IPS-NIHi11 (cell line): Measurements from ENCODE around the gene PLXNB2.

Source experiments
- DNase-seq: peaks from one replicate; pipeline ENCODE4 v3.0.0; 2012; ENCODE audit warnings: mixed read lengths, low spot score

Gene PLXNB2

DNA sequence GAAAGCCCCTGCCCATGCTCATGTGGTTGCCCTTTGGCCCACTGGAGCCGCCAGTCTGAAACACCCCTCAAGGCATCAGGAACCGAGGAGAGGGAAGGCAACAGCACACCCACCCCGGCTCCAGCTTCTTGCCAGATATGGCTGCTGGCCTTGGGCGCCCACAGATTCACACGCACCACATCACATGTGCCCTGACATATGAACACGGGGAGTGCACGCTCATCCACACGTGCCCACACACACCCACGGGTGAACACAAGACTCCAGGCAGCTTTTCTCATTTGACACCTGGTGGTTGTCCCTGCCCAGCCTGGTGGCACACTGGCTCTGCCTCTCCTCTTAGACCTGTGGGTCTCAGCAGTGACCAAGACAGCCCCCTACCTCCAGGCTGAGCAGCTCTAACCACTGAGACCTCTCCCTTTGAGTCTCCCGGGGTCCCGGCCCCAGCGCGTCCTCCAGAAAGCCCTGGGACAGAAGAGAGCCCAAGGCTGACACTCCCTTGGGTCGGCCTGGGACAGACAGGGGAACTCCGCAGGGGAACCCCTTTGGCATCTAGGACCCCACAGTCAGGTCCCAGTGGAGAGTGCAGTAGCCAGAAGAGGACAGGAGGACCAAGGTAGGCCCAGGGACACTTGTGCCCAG lies 43.2 kb downstream of the PLXNB2 start:
- DNase-seq = no peak

DNA sequence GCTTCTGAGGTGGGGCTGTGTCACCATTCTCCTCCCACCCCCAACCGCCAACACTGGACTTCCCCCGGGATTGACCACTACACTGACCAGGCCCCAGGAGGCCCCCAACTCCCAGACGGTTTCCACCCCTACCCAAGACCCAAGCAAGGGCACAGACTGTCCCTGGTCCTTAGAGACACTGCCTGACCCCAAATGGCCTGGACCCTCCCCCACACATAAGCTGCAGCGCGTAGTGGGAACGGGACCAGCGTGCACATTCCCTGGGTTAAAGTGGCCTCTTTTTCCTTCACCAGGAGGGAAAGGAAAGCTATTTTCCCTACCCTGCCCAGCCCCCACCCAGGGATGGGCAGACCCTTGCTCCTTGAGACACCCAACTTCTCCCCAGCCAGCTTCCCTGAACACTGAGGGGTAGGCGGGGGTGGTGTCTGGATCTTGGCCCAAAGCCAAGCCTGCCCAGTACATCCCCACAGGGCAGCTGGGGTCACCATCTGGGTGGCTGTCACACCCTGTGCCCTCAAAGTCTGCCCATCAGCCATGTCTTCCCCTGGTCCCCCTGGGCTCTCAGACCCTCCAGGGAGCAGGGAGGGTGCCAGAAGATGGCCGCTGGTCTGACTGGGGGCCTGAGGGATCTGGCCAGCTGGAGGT lies 44.4 kb downstream of the PLXNB2 start:
- DNase-seq = no peak

DNA sequence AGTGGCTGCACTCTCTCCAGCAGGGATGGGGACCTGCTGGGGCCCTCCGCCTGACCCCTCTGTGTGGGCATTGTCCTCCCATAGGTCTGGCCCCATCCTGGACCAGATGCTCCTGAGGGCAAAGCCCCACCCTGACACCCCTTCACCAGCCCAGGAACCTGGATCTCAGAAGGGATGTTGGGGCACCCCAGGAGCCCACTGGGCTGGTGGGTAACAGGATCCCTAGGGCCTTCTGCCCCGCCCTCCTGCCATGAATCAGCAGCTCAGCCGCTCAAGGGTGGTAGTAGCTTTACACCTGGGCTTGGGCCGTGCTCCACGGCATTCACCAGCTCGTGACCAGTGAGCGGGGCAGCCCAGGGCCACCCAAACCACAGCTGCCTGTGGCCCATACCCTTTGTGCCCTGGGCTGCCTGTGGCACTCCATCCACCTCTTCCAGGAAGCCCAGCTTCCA lies 45.0 kb downstream of the PLXNB2 start:
- no peak for DNase-seq

DNA sequence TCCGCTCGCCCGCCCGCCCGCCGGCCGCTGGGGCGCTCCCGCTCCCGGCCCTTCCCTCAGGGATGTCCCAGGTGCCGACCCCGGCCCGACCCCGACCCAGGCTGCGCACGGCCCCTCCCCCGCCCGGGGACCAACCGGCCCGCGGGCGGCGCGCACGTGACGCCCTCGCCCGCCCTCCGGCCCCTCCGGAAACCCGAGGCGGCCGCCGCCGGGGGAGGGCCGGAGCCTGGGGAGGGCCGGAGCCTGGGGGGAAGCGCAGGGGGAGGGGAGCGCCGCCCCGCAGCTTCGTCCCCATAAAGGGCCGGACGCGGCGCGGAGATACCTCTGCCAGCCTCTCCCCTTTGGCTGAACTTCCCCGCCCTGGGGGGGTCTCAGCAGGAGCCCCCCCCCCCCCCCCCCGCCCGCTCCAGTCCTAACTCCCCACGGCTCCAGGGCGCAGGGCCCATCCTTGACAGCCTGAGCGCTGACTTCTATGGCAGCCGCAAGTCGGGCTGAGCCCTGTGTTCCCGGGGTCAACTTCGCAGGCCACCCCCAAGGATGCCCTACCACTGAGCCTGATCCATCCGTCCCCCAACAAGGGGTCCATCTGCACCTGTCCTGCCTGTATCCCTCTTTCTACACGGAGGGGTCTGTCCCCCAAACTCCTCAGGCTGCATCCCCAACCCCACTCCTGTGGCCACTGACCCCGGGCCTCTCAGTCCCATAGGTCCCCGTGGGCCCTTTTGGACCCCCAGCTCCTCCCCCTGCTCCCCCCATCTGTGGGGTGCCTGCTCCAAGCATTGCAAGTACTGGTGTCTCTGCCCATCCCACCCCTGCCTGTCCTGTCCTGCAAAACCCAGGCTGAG lies 45.6 kb downstream of the PLXNB2 start, which contains the start of gene MAPK12:
Gene MAPK12, minus strand, starts transcription at position 69 of the 845 bp plus-strand sequence. CDS start 174 bp downstream, outside the sequence.
- DNase-seq = peak; percentile 93

DNA sequence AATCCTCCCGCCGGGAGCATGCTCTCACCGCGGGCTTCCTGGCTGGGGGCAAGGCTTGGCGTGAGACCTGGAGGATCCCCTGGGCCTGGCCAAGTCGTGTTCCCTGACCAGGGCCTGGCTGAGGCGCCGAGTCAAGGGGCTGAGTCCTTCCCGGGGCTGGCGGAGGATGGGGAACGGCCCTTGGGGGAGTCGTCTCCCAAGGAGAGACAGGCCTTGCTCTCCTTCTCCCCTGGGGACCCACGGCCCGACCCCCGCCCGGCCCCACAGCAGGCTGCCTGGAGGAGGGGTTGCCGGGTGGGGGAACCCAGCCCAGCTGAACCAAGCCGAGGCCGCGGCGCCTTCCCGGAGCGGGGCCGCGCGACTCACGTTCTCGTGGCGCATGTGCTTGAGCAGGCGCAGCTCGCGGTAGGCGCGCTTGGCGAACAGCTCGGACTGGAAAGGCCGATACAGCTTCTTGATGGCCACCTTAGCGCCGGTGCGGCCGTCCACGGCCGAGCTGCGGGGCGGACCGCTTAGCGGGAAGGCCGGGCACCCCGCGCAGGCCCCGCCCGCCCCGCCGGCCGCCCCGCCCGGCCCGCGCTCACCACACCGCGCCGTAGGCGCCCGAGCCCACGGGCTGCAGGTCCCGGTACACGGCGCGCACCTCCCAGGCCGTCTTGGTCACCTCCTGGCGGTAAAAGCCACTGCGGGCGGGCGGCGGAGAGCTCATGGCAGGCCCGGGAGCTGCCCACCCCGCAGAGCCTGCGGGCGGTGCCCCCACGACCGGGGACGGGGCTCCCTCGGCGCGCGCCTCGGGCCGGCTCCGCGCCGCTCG lies 46.4 kb downstream of the PLXNB2 start:
- peak; percentile 70 for DNase-seq

DNA sequence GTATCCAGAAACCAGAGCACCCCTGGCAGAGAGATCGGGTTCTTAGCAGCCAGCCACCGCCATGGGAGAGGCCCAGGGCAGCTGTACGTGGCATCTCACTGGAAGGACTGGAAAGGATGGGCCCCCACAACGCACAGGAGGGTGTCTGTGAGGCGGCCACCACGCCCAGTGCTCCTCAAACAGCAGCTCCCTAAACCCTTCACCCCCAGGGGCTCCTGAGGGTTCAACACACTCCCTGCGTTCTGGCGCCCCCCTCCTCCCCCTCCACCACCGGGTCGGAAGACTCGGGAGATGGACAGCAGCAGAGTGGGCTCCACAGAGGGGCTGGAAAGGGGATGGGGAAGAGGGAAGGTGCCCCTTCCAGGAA lies 47.0 kb downstream of the PLXNB2 start:
- DNase-seq = no peak

DNA sequence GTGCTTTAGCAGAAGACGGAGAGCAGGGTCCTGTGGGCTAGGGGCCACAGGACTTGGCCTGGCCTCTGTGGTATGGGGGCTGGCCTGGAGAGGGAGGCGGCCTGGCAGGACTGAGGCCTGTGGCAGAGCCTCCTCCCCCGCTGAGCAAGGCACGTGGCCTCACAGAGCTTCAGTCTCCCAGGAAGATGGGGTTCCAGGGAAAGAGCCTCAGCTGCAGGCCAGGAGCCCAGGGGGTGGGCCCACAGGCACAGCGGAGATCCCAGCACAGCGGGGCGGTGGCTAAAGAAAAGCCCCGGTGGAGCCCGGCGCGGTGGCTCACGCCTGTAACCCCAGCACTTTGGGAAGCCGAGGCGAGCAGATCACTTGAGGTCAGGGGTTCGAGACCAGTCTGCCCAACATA lies 48.1 kb downstream of the PLXNB2 start:
- no peak for DNase-seq

DNA sequence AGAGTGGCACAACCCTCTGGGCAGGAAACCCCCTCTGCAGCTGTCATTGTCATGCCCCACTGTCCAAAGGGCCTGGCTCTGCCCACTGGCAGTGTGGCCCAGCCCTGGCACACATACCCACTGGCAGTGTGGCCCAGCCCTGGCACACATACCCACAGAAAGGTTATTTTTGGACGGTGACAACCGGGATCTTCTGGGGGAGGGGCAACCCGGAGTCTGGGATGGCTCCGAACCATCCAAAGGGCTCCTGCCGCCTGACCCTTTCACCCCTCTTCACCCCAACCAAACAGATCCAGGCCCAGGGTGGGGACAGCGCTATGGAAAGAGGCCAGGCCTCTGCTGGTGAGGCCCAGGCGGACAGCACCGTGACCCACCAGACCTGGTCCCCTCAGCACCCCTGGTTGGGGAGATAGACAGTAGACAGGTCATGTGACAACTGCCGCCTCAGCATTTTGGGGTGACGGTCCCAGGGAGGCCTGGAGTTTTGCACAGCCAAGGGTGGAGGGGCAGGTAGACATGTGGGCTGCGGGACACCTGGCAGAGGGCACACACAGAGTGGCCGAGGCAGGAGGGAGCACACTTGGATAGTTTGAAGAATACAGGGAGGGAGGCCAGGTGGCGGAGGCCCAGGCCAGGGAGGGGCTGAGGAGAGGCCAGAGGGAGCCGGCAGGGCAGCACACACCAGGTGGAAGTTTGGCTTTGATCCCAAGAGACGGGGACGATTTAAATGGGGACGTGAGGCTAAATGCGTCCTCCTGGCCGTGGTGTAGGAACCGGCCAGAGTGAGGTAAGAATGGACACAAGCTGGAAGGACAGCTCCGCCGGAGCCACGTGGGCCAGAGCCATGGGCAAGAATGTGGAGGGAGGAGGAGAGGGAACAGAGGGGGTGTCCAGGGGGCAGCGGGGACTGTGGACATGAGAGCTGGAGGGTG lies 48.8 kb downstream of the PLXNB2 start:
- DNase-seq = no peak

DNA sequence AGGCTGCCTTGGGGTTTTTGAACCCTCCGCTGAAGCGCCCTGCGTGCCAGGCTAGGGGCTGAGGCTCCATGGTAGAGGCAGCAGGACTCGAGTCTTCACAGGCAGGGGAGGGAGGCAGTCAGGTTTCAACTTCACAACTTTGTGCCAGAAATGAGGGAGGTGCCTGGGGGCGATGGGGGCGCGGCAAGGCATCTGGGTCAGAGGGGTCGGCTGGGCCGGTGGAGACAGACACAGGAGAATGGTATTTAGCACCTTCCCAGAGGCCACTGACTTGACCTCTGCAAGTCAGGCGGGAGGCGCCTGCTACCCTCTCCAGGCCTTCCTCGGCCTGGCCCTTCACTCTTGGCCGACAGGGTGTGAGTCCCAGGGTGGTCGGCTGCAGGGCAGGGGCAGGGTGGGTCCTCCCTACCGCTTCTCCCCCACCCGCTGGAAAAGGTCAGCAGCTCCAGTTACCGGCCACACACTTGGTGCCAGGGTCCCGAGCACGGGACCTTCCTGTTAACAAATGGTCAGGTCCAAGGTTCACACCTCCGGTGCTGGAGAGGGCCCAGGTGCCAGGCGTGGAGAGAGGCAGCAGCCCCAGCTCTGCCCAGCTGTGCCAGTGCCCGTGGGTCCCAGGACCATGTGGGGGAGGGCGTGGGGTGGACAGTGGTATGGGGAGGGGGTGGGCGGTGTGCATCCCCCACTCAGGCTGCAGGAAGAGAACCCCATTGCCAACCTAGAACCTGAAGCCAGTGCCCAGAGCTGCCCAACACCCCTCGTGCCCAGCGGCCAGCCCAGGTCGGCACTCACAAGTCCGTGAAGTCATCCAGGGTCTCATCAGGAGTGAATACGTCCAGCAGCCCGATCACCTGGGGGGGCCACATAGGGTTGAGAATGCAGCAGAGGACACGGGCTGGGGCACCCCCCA lies 49.7 kb downstream of the PLXNB2 start:
- DNase-seq = no peak

DNA sequence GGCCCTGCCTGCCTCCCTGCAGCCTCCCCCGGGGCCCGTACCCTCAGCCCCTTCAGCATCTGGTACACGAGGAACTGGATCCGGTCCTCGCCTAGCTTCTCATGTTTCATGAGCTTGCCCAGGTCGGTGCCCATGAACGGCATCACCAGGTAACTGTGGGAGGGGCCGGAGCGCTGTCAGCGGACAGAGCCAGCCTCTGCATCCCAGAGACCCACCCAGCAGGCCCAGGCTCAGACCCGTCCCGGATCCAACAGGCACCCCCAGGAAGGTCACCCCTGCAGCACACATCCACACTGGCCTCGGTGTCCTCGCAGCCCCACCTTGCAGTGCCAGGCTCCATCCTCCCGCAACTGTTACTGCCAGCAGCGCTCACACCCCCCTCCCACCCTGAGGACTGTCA lies 50.4 kb downstream of the PLXNB2 start:
- no peak for DNase-seq

DNA sequence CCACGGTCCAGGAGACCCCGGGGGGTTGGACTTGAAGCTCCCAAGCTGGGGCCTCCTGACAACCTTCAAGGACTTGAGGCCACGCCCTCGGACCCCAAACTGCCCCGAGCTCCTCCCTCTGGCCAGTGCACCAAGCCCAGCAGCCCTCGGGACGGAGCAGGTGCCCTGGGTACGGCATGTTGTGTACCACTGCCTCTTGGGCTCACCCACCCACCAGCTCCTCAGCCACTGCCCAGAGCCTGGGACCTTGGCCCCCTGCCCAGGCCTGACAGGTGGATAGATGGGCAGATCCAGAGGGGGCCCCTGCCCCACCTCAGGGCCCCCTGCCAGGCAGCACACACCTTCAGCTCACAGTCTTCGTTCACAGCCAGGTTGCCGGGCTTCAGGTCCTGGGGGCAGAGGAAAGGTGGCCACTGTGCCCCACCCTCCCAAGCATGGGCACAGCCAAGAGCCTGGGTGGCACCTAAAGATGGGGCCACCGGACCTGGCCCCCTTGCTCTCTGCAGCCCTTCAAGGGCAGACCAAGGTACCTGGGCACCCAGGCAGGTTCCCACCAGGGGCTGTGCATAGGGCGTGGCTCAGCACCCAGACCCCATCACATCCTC lies 51.1 kb downstream of the PLXNB2 start:
- no peak for DNase-seq

DNA sequence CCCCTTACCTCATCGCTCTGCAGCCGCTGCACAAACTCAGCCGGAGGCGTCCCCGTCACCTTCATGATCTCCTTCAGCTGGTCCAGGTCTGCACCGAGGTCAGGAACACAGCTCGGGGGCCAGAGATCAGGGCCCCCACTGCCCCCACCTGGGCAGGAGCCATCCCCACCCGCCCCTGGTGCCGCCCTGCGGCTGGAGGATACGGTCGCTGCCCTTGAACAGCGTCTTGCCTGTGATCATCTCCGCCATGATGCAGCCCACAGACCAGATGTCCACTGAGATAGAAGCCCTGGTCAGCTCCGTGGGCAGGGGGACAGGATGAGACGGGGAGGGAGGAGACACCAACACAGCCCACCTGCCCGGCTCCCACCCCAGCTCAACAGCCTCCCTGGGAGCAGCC lies 51.8 kb downstream of the PLXNB2 start:
- no peak for DNase-seq

DNA sequence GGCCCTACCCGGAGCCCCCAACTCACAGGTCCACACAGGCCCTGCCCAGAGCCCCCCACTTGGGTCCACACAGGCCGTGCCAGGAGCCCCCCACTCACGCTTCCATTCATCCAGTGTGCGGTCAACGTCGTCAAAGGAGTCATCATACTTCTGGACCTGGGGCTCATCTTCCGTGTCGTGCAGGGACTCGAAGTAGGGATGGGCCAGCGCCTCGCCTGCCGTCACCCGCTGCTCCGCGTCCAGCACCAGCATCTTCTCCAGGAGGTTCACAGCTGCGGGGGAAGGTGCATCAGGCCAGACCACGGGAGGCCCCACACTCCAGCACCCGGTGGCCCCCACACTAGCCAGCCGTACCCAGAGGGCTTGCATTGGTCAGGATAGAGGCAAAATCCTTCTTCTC lies 52.3 kb downstream of the PLXNB2 start:
- DNase-seq = no peak

DNA sequence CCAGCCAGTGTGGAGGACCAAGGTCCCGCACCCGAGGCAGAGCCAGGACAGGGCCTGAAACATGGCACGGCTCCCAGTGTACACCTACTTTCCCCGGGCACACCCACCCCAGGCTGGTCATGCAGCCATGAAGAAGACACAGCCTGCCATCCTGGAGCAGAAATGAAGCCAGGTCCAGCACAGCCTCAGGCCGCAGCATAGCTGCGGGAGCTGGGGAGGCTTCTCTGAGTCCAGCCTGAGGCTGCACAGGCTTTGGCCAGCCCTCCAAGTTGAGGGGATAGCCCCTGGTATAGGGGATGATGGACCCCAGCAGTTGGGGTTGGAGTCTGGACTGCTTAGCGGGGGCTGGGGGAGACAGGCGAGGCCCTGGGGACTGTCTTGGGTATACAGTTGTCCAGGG lies 53.5 kb downstream of the PLXNB2 start:
- no peak for DNase-seq

DNA sequence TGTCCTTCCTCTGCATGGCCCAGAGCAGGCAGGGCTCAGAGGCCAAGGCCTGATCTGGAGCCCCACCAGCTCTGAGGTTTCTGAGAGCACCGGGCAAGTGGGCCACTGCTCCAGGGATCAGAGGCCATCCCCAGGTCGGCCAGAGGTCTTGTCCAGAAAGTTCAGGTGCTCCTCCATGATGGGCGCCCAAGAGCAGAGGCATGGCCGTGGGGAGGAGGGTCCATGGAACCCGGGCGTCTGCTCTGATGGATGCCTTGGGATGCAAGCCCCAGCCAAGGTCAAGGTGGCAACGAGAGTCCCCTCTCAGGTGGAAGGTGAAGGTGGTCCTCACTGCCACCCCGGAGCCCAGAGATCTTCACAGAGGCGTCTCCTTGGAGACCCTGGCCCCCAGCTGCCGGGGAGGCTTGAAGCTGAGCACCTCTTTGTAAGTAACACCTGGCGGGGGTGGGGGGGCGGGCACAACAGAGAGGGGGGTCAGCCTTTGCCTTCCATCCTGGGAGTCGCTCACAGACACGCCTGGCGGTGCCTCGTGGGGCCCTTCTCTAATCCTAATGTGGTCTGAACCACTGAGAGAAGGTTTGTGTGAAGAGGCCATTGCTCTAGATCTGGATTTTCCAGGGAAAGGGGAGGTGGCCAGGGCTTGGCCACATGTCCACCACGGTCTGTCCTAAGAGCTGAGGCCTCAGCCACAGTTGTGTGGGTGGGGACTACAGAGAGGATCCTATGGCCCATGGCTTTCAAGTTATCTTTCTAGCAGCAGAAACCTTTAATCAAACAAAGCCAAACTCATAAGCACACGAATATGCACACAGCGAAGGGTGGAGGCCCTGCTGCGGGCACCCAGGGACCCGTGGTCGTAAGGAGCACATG lies 54.2 kb downstream of the PLXNB2 start:
- DNase-seq = no peak

DNA sequence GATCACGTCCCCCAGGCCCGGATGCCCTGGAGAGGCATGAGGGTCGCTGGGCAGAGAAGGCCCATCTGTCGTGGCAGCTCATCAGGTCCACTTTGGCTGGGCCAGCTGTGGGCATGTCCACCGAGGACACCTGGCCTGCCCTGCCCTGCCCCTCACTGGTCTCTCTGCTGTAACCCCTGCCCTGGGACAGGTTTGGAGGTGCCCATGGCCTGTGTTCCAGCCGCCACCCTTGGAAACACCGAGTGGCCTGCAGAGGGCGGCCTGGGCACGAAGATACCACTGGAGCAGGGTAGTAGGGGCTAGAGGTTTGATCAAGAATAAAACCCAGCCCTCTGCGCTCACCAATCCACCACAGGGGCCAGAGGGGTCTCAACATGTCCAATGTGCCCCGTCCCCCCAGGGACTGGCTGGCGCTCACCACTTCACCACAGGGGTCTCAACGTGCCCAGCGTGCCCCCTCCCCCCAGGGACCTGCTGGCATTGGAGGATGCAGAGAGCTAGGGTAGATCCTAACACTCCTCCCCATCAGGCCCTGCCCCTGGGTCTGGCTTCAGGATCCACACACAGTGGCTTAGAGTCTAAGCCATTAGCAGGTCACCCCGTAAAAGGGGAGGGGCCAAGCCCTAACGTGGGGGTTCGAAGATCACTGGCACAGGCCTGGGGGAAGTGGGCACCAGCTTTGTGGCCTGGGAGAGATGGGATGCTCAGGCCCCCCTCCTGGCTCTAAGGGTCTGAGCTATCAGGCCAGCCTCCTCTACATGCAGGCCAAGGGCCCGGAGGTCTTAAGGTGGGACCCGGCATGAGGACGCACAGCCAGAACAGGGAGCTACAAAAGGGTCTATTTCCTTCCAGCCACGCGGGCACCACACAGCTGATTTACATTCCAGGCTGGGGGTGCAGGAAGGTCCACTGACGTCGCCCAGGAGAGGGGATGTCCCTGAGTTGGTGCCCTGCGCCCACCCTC lies 55.1 kb downstream of the PLXNB2 start:
- DNase-seq = peak; percentile 77

DNA sequence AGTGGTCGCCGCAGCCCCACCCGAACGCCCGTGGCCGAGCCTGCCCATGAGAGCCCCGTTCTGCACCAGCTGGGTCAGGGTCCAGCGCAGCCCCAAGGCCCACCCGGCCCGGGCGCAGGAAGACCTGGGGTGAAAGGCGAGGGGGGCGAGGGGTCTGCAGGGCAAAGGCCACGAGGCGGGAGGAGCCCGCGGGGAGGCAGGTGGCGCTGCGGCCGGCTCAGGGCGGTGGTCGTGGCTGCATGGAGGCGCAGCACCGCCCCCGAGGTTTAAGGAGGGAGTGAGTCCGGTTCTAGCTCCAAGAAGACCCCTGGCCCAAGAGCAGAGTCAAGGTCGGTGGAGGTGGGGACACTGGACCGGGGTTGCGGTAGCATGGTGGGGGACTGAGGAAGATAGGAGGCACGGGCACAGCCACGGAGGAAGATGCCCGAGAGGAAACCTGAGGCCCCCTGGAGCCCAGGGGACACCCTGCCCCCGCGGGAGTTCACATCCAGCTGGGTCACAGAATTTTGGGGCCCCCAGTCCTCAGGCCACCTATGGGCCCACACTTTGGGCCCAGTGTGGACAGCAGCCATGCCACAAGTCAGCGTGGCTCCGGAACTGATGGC lies 55.9 kb downstream of the PLXNB2 start:
- no peak for DNase-seq
